H9 (cell line): ENCODE measurements around the gene CCDC40. TPM values are rescaled to one million over a fixed set of nuclear protein-coding genes. Genes with fewer than 3 reads are reported as not detected.

ENCODE experiments used
- DNase-seq: peaks from one replicate; pipeline ENCODE4 v3.0.0-alpha.2; 2017
- H2AFZ ChIP-seq: one replicate; pipeline ENCODE4 v1.6.1; 2013; ENCODE audit warnings: mild to moderate bottlenecking, low read length, control low read depth, moderate library complexity
- H2AK5ac ChIP-seq: 2 replicates; pipeline ENCODE4 v1.6.1; 2013; ENCODE audit warnings: low read length, control low read depth, mixed read lengths; ENCODE audit not compliant: insufficient read length
- H2BK120ac ChIP-seq: one replicate; pipeline ENCODE4 v1.6.1; 2013; ENCODE audit warnings: low read depth, mild to moderate bottlenecking, low read length, control low read depth, inconsistent platforms; ENCODE audit not compliant: poor library complexity, severe bottlenecking
- H2BK12ac ChIP-seq: 2 replicates; pipeline ENCODE4 v1.6.1; 2013; ENCODE audit warnings: low read length, control low read depth, mixed read lengths, low read depth; ENCODE audit not compliant: insufficient read length
- H2BK15ac ChIP-seq: 2 replicates; pipeline ENCODE4 v1.6.1; 2013; ENCODE audit warnings: low read depth, low read length, control low read depth
- H2BK20ac ChIP-seq: one replicate; pipeline ENCODE4 v1.6.1; 2013; ENCODE audit warnings: low read depth, mild to moderate bottlenecking, low read length, control low read depth, inconsistent platforms; ENCODE audit not compliant: poor library complexity, severe bottlenecking
- H2BK5ac ChIP-seq: 2 replicates; pipeline ENCODE4 v1.6.1; 2013; ENCODE audit warnings: low read length, control low read depth, mixed read lengths; ENCODE audit not compliant: insufficient read length
- H3K14ac ChIP-seq: 2 replicates; pipeline ENCODE4 v1.6.1; 2013; ENCODE audit warnings: low read length, control low read depth; ENCODE audit not compliant: insufficient read depth
- H3K18ac ChIP-seq: 2 replicates; pipeline ENCODE4 v1.6.1; 2013; ENCODE audit warnings: low read depth, mild to moderate bottlenecking, mixed read lengths, low read length, control low read depth; ENCODE audit not compliant: insufficient read length
- H3K23ac ChIP-seq: 2 replicates; pipeline ENCODE4 v1.6.1; 2013; ENCODE audit warnings: low read length, control low read depth, mixed read lengths, low read depth; ENCODE audit not compliant: insufficient read length
- H3K23me2 ChIP-seq: 2 replicates; pipeline ENCODE4 v1.6.1; 2013; ENCODE audit warnings: low read depth, mild to moderate bottlenecking, mixed read lengths, low read length, control low read depth; ENCODE audit not compliant: insufficient read length, poor library complexity, severe bottlenecking
- H3K27ac ChIP-seq: 2 replicates; pipeline ENCODE4 v1.5.1; 2013; ENCODE audit warnings: low read length, control low read depth, mixed read lengths, low read depth; ENCODE audit not compliant: insufficient read length
- H3K27me3 ChIP-seq: 2 replicates; pipeline ENCODE4 v1.6.1; 2013; ENCODE audit warnings: low read length, control low read depth, inconsistent platforms; ENCODE audit not compliant: insufficient read depth
- H3K4ac ChIP-seq: 2 replicates; pipeline ENCODE4 v1.6.1; 2013; ENCODE audit warnings: low read depth, mild to moderate bottlenecking, control low read depth, inconsistent platforms, low read length, moderate library complexity
- H3K4me1 ChIP-seq: 2 replicates; pipeline ENCODE4 v1.6.1; 2013; ENCODE audit warnings: low read length, control low read depth, inconsistent platforms; ENCODE audit not compliant: insufficient read depth
- H3K4me2 ChIP-seq: 2 replicates; pipeline ENCODE4 v1.6.1; 2013; ENCODE audit warnings: low read length, control low read depth, mixed read lengths; ENCODE audit not compliant: insufficient read length, insufficient read depth
- H3K56ac ChIP-seq: 2 replicates; pipeline ENCODE4 v1.6.1; 2013; ENCODE audit warnings: low read depth, mild to moderate bottlenecking, mixed read lengths, low read length, control low read depth; ENCODE audit not compliant: insufficient read length
- H3K79me1 ChIP-seq: 2 replicates; pipeline ENCODE4 v1.6.1; 2013; ENCODE audit warnings: low read depth, mild to moderate bottlenecking, moderate library complexity, low read length, control low read depth, inconsistent platforms; ENCODE audit not compliant: insufficient read depth, poor library complexity, severe bottlenecking
- H3K79me2 ChIP-seq: 2 replicates; pipeline ENCODE4 v1.6.1; 2013; ENCODE audit warnings: low read length, control low read depth, inconsistent platforms; ENCODE audit not compliant: insufficient read depth
- H3K9ac ChIP-seq: 2 replicates; pipeline ENCODE4 v1.6.1; 2013; ENCODE audit warnings: low read length, control low read depth, mixed read lengths; ENCODE audit not compliant: insufficient read length; ENCODE audit errors: extremely low read depth
- H3K9me3 ChIP-seq: one replicate; pipeline ENCODE4 v1.6.1; 2013; ENCODE audit warnings: low read depth, low read length, inconsistent platforms; ENCODE audit not compliant: control insufficient read depth
- H3T11ph ChIP-seq: one replicate; pipeline ENCODE4 v1.6.1; 2013; ENCODE audit warnings: mild to moderate bottlenecking, low read length, control low read depth, inconsistent platforms
- H4K20me1 ChIP-seq: one replicate; pipeline ENCODE4 v1.6.1; 2013; ENCODE audit not compliant: control insufficient read depth, insufficient read length, insufficient read depth
- H4K5ac ChIP-seq: 2 replicates; pipeline ENCODE4 v1.6.1; 2013; ENCODE audit warnings: low read depth, mild to moderate bottlenecking, mixed read lengths, low read length, control low read depth; ENCODE audit not compliant: insufficient read length
- H4K8ac ChIP-seq: replicated peaks from 2 replicates; pipeline ENCODE4 v1.6.1; 2013; ENCODE audit warnings: low read length, control low read depth, mixed read lengths, low read depth; ENCODE audit not compliant: insufficient read length
- H4K91ac ChIP-seq: 2 replicates; pipeline ENCODE4 v1.6.1; 2013; ENCODE audit warnings: low read depth, mild to moderate bottlenecking, moderate library complexity, mixed read lengths, low read length, control low read depth; ENCODE audit not compliant: insufficient read length
- H3K27ac Mint-ChIP-seq, 3 experiments: 2 replicates in 2 of 3; 3 replicates in 1 of 3; pipeline ENCODE4 v1.8.0; 2020 to 2021; ENCODE audit warnings: mixed read lengths in 3 of 3, mild to moderate bottlenecking in 1 of 3, moderate library complexity in 1 of 3
- H3K27me3 Mint-ChIP-seq: 2 replicates; pipeline ENCODE4 v1.8.0; 2021; ENCODE audit warnings: low read depth, mild to moderate bottlenecking, moderate library complexity, mixed read lengths
- H3K36me3 Mint-ChIP-seq, 3 experiments: 2 replicates in 2 of 3; 3 replicates in 1 of 3; pipeline ENCODE4 v1.8.0; 2020 to 2021; ENCODE audit warnings: low read depth in 3 of 3, mixed read lengths in 3 of 3; ENCODE audit not compliant: insufficient read depth in 1 of 3
- H3K4me1 Mint-ChIP-seq, 2 experiments: 2 replicates each; pipeline ENCODE4 v1.8.0; 2020; ENCODE audit warnings: mixed read lengths in 2 of 2
- H3K4me3 Mint-ChIP-seq, 2 experiments: 2 replicates in 1 of 2; 3 replicates in 1 of 2; pipeline ENCODE4 v1.8.0; 2020 to 2021; ENCODE audit warnings: mild to moderate bottlenecking in 2 of 2, mixed read lengths in 2 of 2, moderate library complexity in 1 of 2
- H3K9me3 Mint-ChIP-seq, 2 experiments: 2 replicates in 1 of 2; 3 replicates in 1 of 2; pipeline ENCODE4 v1.8.0; 2020; ENCODE audit warnings: mild to moderate bottlenecking in 2 of 2, mixed read lengths in 2 of 2, moderate library complexity in 1 of 2
- WGBS: extraction: QIAGEN DNeasy Blood & Tissue Kit; methylation state at CpG from one replicate; pipeline ENCODE4 v1.1.7; 2013; ENCODE audit warnings: missing lambda C conversion rate, low lambda C conversion rate, mixed read lengths; ENCODE audit not compliant: insufficient read length; ENCODE audit errors: extremely low coverage; 5-methylcytosine and 5-hydroxymethylcytosine counted together
- total RNA-seq: library from RNA; stranded (reverse); gene quantifications from 2 replicates; pipeline ENCODE4 v1.2.1, GENCODE V29; 2021
- TF ChIP-seq, protein P1 (sequence below): fragments of 200-600 bp; sonication (generic); conservative IDR thresholded peaks from 3 replicates; pipeline ENCODE4 v1.8.0; 2021; ENCODE audit warnings: antibody characterized with exemption, mild to moderate bottlenecking

Gene CCDC40
- total RNA-seq, 1 experiment from 2014 or later = 8.9 TPM

DNA sequence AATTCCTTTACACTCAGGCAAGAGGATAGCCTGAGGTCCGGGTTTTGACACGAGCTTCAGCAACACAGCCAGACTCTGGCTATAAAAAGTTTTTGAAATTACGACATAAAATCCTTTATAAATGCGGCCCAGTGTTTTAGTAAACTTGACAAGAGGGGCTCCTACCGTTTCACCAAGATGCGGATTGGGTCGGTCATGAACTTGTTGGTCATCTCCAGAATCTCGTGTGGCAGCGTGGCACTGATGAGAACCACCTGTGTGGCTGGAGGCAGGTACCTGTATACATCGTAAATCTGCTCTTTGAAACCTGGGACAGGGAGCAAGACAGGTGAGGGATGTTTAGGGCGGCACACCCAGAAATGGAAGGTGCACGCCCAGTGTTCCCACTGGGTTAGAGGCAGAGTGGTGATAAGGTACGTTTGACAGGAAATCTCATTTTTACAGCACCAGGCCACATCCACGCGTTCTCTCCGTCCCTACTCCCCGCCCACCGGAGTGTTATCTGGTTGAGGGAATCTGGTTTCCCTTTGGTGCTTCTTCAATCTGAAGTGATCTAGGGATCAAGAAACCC lies 102.5 kb downstream of the CCDC40 start:
- Histone ChIP-seq H4K20me1 (no peaks in the 10 kb centered on the region), H4K5ac (no peak overlapping the region), H3K23me2 (no peaks in the 10 kb centered on the region), H3K23ac (no peak overlapping the region), H2BK120ac (no peak overlapping the region), H4K91ac (no peak overlapping the region), H3K4me2 (no peak overlapping the region), H3K4ac (no peak overlapping the region), H2AFZ (no peak overlapping the region), H3K27me3 (no peaks in the 10 kb centered on the region), H3K9ac (no peak overlapping the region), H3K79me2 (no peaks in the 10 kb centered on the region; the same call in 1 of the 2 replicates), H2BK5ac (no peak overlapping the region), H4K8ac (no peak overlapping the region), H3K9me3 (no peaks in the 10 kb centered on the region), H3K4me1 (no peaks in the 10 kb centered on the region), H3K27ac (no peak overlapping the region), H2AK5ac (no peak overlapping the region), H2BK15ac (no peak overlapping the region), H3K14ac (no peak overlapping the region), H2BK12ac (no peak overlapping the region), H3K79me1 (no peaks in the 10 kb centered on the region), H2BK20ac (no peak overlapping the region), H3K18ac (no peak overlapping the region), H3K56ac (no peak overlapping the region), H3T11ph (no peak overlapping the region)
- H3K27ac Mint-ChIP-seq = no peak overlapping the region
- peak; percentile 24 for DNase-seq
- H3K4me1 Mint-ChIP-seq = no peaks in the 10 kb centered on the region
- no CpG with 5 or more reads among the region's 18 CpGs for WGBS
- H3K9me3 Mint-ChIP-seq = no peaks in the 10 kb centered on the region
- H3K27me3 Mint-ChIP-seq = no peaks in the 10 kb centered on the region
- TF ChIP-seq, protein P1, sequence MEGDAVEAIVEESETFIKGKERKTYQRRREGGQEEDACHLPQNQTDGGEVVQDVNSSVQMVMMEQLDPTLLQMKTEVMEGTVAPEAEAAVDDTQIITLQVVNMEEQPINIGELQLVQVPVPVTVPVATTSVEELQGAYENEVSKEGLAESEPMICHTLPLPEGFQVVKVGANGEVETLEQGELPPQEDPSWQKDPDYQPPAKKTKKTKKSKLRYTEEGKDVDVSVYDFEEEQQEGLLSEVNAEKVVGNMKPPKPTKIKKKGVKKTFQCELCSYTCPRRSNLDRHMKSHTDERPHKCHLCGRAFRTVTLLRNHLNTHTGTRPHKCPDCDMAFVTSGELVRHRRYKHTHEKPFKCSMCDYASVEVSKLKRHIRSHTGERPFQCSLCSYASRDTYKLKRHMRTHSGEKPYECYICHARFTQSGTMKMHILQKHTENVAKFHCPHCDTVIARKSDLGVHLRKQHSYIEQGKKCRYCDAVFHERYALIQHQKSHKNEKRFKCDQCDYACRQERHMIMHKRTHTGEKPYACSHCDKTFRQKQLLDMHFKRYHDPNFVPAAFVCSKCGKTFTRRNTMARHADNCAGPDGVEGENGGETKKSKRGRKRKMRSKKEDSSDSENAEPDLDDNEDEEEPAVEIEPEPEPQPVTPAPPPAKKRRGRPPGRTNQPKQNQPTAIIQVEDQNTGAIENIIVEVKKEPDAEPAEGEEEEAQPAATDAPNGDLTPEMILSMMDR = no peak
- H3K4me3 Mint-ChIP-seq = no peak overlapping the region
- peaks cover 71 to 98% (median 97%) of the 10 kb centered on the region in 3 experiments for H3K36me3 Mint-ChIP-seq
